Upper lobe of left lung (tissue), 6 donors: ENCODE measurements around the gene KARS1. TPM values are rescaled to one million over a fixed set of nuclear protein-coding genes. Genes with fewer than 3 reads are reported as not detected.

Experiments
- ATAC-seq, 2 donors: fragments of 200-7000 bp; cut with Tn5 transposase; one replicate each; pipeline ENCODE4 v1.9.1; 2022; ENCODE audit warnings: mild to moderate bottlenecking in 2 of 2, moderate library complexity in 2 of 2; ENCODE audit not compliant: low FRiP score in 2 of 2
- DNase-seq, 2 donors: peaks; one replicate each; pipeline ENCODE4 v3.0.0-alpha.2; 2019 to 2020
- H3K27ac ChIP-seq, 4 donors: fragments of 200-600 bp; sonication (generic); one replicate each; pipeline ENCODE4 v1.5.1; 2016 to 2019
- H3K27me3 ChIP-seq, 4 donors: fragments of 200-600 bp; sonication (generic); one replicate each; pipeline ENCODE4 v1.5.1; 2017 to 2019
- H3K36me3 ChIP-seq, 4 donors: fragments of 200-600 bp; sonication (generic); one replicate each; pipeline ENCODE4 v1.5.1; 2016 to 2019
- H3K4me1 ChIP-seq, 4 donors: fragments of 200-600 bp; sonication (generic); one replicate each; pipeline ENCODE4 v1.5.1; 2018 to 2019
- H3K4me3 ChIP-seq, 4 donors: fragments of 200-600 bp; sonication (generic); one replicate each; pipeline ENCODE4 v1.5.1; 2017 to 2019; ENCODE audit warnings: mild to moderate bottlenecking in 2 of 4, moderate library complexity in 1 of 4
- H3K9me3 ChIP-seq, 4 donors: fragments of 200-600 bp; sonication (generic); one replicate each; pipeline ENCODE4 v1.5.1; 2018 to 2019
- CTCF ChIP-seq, 6 experiments: fragments of 450-650 bp in 4 of 6; fragments of 200-600 bp in 2 of 6; sonication (generic) in 2 of 6; IDR thresholded peaks; one replicate each; pipeline ENCODE4 v1.5.1; 2016 to 2019; ENCODE audit warnings: antibody characterized with exemption in 6 of 6
- EP300 ChIP-seq, 4 donors: sonication (generic); formaldehyde crosslinking; IDR thresholded peaks; one replicate each; pipeline ENCODE4 v1.5.1; 2017; ENCODE audit warnings: antibody characterized with exemption in 4 of 4, control low read depth in 2 of 4
- POLR2A ChIP-seq, 4 donors: fragments of 450-650 bp; IDR thresholded peaks; one replicate each; pipeline ENCODE4 v1.5.1; 2016 to 2017; ENCODE audit warnings: antibody characterized with exemption in 4 of 4, mild to moderate bottlenecking in 2 of 4
- POLR2AphosphoS5 ChIP-seq, 2 donors: sonication (generic); formaldehyde crosslinking; IDR thresholded peaks; one replicate each; pipeline ENCODE4 v1.5.1; 2017; ENCODE audit warnings: antibody characterized with exemption in 2 of 2
- WGBS, 2 donors: methylation state at CpG; one replicate each; pipeline ENCODE4 v1.1.5; 2017 to 2018; 5-methylcytosine and 5-hydroxymethylcytosine counted together
- total RNA-seq, 6 donors: library from RNA; depleted of rRNA in 4 of 6; stranded (reverse); fragments of >200 nt in 4 of 6; gene quantifications; one replicate each; pipeline versions ENCODE4 v1.1.0 to v1.2.1, GENCODE V29; 2016 to 2021
- donor health status: DM: no; HTN: no; CAD: no; lungs with moderate emphysema.
- donor health status: DM: no; HTN: yes; CAD: no; lungs with severe emphysema.

The KARS1 gene
- total RNA-seq, 6 donors from 2014 or later, result 59.4 to 94.2 (median 86.3) TPM

DNA sequence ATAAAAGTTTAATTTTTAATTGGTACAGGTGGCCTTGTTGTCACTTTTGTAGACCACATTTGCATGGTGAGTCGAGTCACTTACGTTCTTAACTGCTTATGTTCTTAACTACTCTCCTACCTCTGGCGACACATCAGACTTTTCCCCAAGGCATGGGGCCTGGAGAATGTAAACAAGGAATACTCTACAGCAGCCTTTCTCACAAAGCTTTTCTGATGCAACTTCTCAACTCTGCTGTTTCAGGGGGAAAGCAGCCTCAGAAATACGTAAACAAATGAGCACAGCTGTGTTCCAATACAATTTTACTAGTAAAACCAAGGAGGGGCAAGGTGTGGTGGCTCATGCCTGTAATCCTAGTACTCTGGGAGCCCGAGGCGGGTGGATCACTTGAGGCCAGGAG lies 6.9 kb downstream of the KARS1 start:
- no peaks in the 10 kb centered on the region for H3K9me3 ChIP-seq
- TF ChIP-seq POLR2A (IDR thresholded peaks at IDR 0.05), result no peak
- no peak for TF ChIP-seq EP300 (IDR thresholded peaks at IDR 0.05)
- TF ChIP-seq POLR2AphosphoS5 (IDR thresholded peaks at IDR 0.05), result no peak
- no peak for TF ChIP-seq CTCF (IDR thresholded peaks at IDR 0.05)
- WGBS, 2 donors, result 92% methylated on average over 6 of the region's 6 CpGs
- H3K4me3 ChIP-seq, result no peak overlapping the region
- H3K4me1 ChIP-seq, result peaks cover 8 to 16% (median 9%) of the 10 kb centered on the region in 4 donors
- DNase-seq, result no peak
- H3K27ac ChIP-seq, result no peak overlapping the region
- peaks cover 30 to 96% (median 50%) of the 10 kb centered on the region in 4 donors for H3K36me3 ChIP-seq
- H3K27me3 ChIP-seq, result no peaks in the 10 kb centered on the region
- ATAC-seq, result no peak

GRCh38 chr16:75635036-75635435 lies 12.4 kb downstream of the KARS1 start:
- ATAC-seq (no peak), DNase-seq (no peak)
- Histone ChIP-seq H3K27ac (no peak overlapping the region), H3K4me3 (no peak overlapping the region), H3K36me3 (peaks cover 71 to 100% (median 86%) of the 10 kb centered on the region in 4 donors), H3K27me3 (no peaks in the 10 kb centered on the region), H3K9me3 (no peaks in the 10 kb centered on the region), H3K4me1 (no peaks in the 10 kb centered on the region)
- 80 to 88% methylated on average over 3 of the region's 3 CpGs for WGBS, 2 donors
- no peak for TF ChIP-seq POLR2AphosphoS5 (IDR thresholded peaks at IDR 0.05)
- TF ChIP-seq POLR2A (IDR thresholded peaks at IDR 0.05), result no peak
- no peak for TF ChIP-seq EP300 (IDR thresholded peaks at IDR 0.05)
- TF ChIP-seq CTCF (IDR thresholded peaks at IDR 0.05), result no peak

DNA sequence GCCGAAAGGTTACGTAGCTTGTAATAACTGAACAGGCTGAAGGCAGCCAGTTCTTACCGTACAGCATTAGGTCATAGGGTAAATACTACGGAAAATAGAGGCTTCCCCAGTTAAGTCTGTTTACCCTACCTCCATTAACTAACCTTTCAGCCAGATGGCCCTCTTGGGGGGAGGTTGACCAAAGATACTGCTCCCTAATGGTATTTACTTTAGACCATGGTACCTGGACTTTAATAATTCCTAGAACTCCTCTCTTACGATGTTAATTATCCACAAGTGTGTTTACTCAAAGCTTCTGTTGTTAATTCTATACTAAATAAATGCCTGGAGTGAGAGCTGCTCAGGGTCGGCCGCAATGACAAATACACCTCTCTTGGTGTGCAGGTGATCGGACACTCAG lies 14.6 kb downstream of the KARS1 start:
- H3K9me3 ChIP-seq, result no peaks in the 10 kb centered on the region
- no peak overlapping the region for H3K27ac ChIP-seq
- WGBS, 2 donors, result 85 to 92% methylated on average over 8 of the region's 8 CpGs
- TF ChIP-seq CTCF (IDR thresholded peaks at IDR 0.05) (no peak), POLR2AphosphoS5 (IDR thresholded peaks at IDR 0.05) (no peak), POLR2A (IDR thresholded peaks at IDR 0.05) (no peak), EP300 (IDR thresholded peaks at IDR 0.05) (no peak)
- H3K4me3 ChIP-seq, result no peak overlapping the region
- DNase-seq, result no peak
- no peak for ATAC-seq
- H3K4me1 ChIP-seq, result peaks cover under 1 to 5% (median 4%) of the 10 kb centered on the region in 4 donors
- no peaks in the 10 kb centered on the region for H3K27me3 ChIP-seq
- H3K36me3 ChIP-seq, result peaks cover 73 to 100% (median 93%) of the 10 kb centered on the region in 4 donors

DNA sequence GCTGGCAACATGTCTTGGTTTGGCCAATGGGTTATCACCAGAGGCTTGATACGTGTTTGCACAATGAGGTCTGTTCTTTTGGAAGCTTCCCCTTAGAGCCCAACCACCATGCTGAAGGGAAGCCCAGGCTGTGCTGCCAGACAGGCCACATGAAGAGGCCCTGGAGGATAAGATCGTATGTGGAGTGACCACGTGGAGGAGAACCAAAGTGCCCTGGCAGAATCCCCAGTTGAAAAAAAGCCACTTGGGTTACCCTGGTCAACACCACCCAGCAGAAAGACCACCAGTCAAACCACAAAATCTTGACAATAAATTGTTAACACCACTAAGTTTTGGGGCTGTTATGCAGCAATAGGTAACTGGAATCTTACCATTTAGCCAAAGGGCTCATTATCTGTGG lies 17.4 kb downstream of the KARS1 start:
- no peak overlapping the region for H3K4me3 ChIP-seq
- ATAC-seq, result no peak
- peaks cover 4 to 12% (median 7%) of the 10 kb centered on the region in 4 donors for H3K4me1 ChIP-seq
- no peaks in the 10 kb centered on the region for H3K9me3 ChIP-seq
- H3K27me3 ChIP-seq, result no peaks in the 10 kb centered on the region
- H3K27ac ChIP-seq, result no peak overlapping the region
- 82% methylated on average over 3 of the region's 3 CpGs for WGBS, 2 donors
- TF ChIP-seq EP300 (IDR thresholded peaks at IDR 0.05) (no peak), POLR2A (IDR thresholded peaks at IDR 0.05) (no peak), CTCF (IDR thresholded peaks at IDR 0.05) (no peak), POLR2AphosphoS5 (IDR thresholded peaks at IDR 0.05) (no peak)
- DNase-seq, result no peak
- peaks cover 60 to 94% (median 69%) of the 10 kb centered on the region in 4 donors for H3K36me3 ChIP-seq

DNA sequence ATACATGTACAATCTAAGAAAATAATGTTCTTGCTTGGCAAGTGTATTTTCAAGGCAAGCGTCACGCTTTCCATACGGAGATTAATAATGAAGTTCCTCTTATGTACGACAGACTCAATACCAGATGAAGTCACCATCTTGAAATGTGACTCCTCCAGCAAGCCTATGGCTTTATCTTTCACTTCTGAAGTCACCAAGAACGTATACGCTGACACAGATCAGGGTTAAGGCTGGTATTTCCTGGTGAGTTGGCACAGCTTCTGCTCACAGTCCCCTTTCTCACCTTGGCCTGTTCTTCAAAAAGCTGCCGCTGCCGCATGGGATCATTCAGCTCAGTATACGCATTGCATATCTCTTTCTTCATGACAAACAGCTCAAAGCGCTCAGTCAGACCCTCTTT lies 18.3 kb downstream of the KARS1 start:
- Histone ChIP-seq H3K36me3 (peaks cover 51 to 85% (median 60%) of the 10 kb centered on the region in 4 donors), H3K27ac (no peak overlapping the region), H3K27me3 (no peaks in the 10 kb centered on the region), H3K4me1 (peaks cover 4 to 12% (median 7%) of the 10 kb centered on the region in 4 donors), H3K4me3 (no peak overlapping the region), H3K9me3 (no peaks in the 10 kb centered on the region)
- DNase-seq (no peak), ATAC-seq (no peak)
- TF ChIP-seq POLR2AphosphoS5 (IDR thresholded peaks at IDR 0.05) (no peak), CTCF (IDR thresholded peaks at IDR 0.05) (no peak)
- 95 to 97% methylated on average over 10 of the region's 10 CpGs for WGBS, 2 donors
